HEK293 (cell line): ENCODE measurements around the gene MAN2A2.

Source experiments
- GLI4 ChIP-seq: fragments of 450-650 bp; formaldehyde crosslinking; IDR thresholded peaks from 2 replicates; pipeline ENCODE4 v1.5.1; 2016; ENCODE audit warnings: missing biosample characterization, missing genetic modification characterization
- HOXC10 ChIP-seq: sonication (generic); formaldehyde crosslinking; IDR thresholded peaks from 2 replicates; pipeline ENCODE4 v1.8.1; 2023; ENCODE audit warnings: mild to moderate bottlenecking, missing genetic modification reagents
- KLF1 ChIP-seq: fragments of 450-650 bp; formaldehyde crosslinking; IDR thresholded peaks from 2 replicates; pipeline ENCODE4 v1.5.1; 2016; ENCODE audit warnings: missing biosample characterization, missing genetic modification characterization
- MZF1 ChIP-seq: fragments of 450-650 bp; formaldehyde crosslinking; IDR thresholded peaks from 2 replicates; pipeline ENCODE4 v1.5.1; 2017; ENCODE audit warnings: missing biosample characterization, missing genetic modification characterization, borderline replicate concordance
- OVOL3 ChIP-seq: fragments of 450-650 bp; formaldehyde crosslinking; IDR thresholded peaks from 2 replicates; pipeline ENCODE4 v1.5.1; 2016; ENCODE audit warnings: missing biosample characterization, missing genetic modification characterization
- ZFP3 ChIP-seq: fragments of 450-650 bp; formaldehyde crosslinking; IDR thresholded peaks from 2 replicates; pipeline ENCODE4 v1.5.1; 2016; ENCODE audit warnings: low read depth, missing biosample characterization, missing genetic modification characterization
- ZFP41 ChIP-seq: fragments of 450-650 bp; formaldehyde crosslinking; IDR thresholded peaks from 2 replicates; pipeline ENCODE4 v1.5.1; 2016; ENCODE audit warnings: missing biosample characterization, missing genetic modification characterization, borderline replicate concordance
- ZFP69B ChIP-seq: fragments of 450-650 bp; formaldehyde crosslinking; IDR thresholded peaks from 2 replicates; pipeline ENCODE4 v1.5.1; 2016; ENCODE audit warnings: missing biosample characterization, missing genetic modification characterization
- ZNF2 ChIP-seq: fragments of 450-650 bp; formaldehyde crosslinking; IDR thresholded peaks from 2 replicates; pipeline ENCODE4 v1.5.1; 2016; ENCODE audit warnings: missing biosample characterization, missing genetic modification characterization
- ZNF23 ChIP-seq: fragments of 450-650 bp; formaldehyde crosslinking; IDR thresholded peaks from 2 replicates; pipeline ENCODE4 v1.5.1; 2016; ENCODE audit warnings: missing biosample characterization, missing genetic modification characterization, borderline replicate concordance
- ZNF292 ChIP-seq: fragments of 450-650 bp; formaldehyde crosslinking; IDR thresholded peaks from 2 replicates; pipeline ENCODE4 v1.5.1; 2016; ENCODE audit warnings: low read depth, missing biosample characterization, missing genetic modification characterization, borderline replicate concordance
- ZNF335 ChIP-seq: fragments of 450-650 bp; formaldehyde crosslinking; conservative IDR thresholded peaks from 2 replicates; pipeline ENCODE4 v1.5.1; 2016; ENCODE audit warnings: missing biosample characterization, missing genetic modification characterization
- ZNF341 ChIP-seq: fragments of 450-650 bp; formaldehyde crosslinking; IDR thresholded peaks from 2 replicates; pipeline ENCODE4; 2016; ENCODE audit warnings: low read depth, missing biosample characterization, missing genetic modification characterization
- ZNF394 ChIP-seq: fragments of 450-650 bp; formaldehyde crosslinking; IDR thresholded peaks from 2 replicates; pipeline ENCODE4 v1.5.1; 2016; ENCODE audit warnings: missing biosample characterization, missing genetic modification characterization, mild to moderate bottlenecking, moderate library complexity, borderline replicate concordance
- ZNF529 ChIP-seq: fragments of 450-650 bp; formaldehyde crosslinking; IDR thresholded peaks from 2 replicates; pipeline ENCODE4 v1.5.1; 2017; ENCODE audit warnings: missing genetic modification characterization, missing biosample characterization; ENCODE audit not compliant: insufficient replicate concordance
- ZNF621 ChIP-seq: fragments of 450-650 bp; formaldehyde crosslinking; IDR thresholded peaks from 2 replicates; pipeline ENCODE4 v1.5.1; 2017; ENCODE audit warnings: missing biosample characterization, missing genetic modification characterization
- ZNF670 ChIP-seq: fragments of 450-650 bp; formaldehyde crosslinking; IDR thresholded peaks from 2 replicates; pipeline ENCODE4 v1.5.1; 2016; ENCODE audit warnings: missing biosample characterization, missing genetic modification characterization, low read depth
- ZNF677 ChIP-seq: fragments of 450-650 bp; IDR thresholded peaks from 2 replicates; pipeline ENCODE4 v1.5.0; 2018; ENCODE audit warnings: missing biosample characterization, mild to moderate bottlenecking, missing genetic modification characterization, moderate library complexity
- TF ChIP-seq, protein P1 (sequence below): fragments of 450-650 bp; formaldehyde crosslinking; IDR thresholded peaks from 2 replicates; pipeline ENCODE4 v1.5.1; 2016; ENCODE audit warnings: missing biosample characterization, missing genetic modification characterization
- TF ChIP-seq, protein P2 (sequence below): fragments of 450-650 bp; formaldehyde crosslinking; IDR thresholded peaks from 2 replicates; pipeline ENCODE4 v1.5.1; 2016; ENCODE audit warnings: missing biosample characterization, missing genetic modification characterization
- TF ChIP-seq, protein P3 (sequence below): fragments of 450-650 bp; formaldehyde crosslinking; IDR thresholded peaks from 2 replicates; pipeline ENCODE4; 2016; ENCODE audit warnings: missing biosample characterization, missing genetic modification characterization
- TF ChIP-seq, protein P4 (sequence below): fragments of 450-650 bp; IDR thresholded peaks from 2 replicates; pipeline ENCODE4 v1.5.1; 2018; ENCODE audit warnings: missing biosample characterization, missing genetic modification characterization
- TF ChIP-seq, protein P5 (sequence below): fragments of 450-650 bp; formaldehyde crosslinking; optimal IDR thresholded peaks from 2 replicates; pipeline ENCODE3; 2016; ENCODE audit warnings: missing biosample characterization, mild to moderate bottlenecking, missing genetic modification characterization
- TF ChIP-seq, protein P6 (sequence below): fragments of 450-650 bp; formaldehyde crosslinking; IDR thresholded peaks from 2 replicates; pipeline ENCODE4 v1.5.1; 2016; ENCODE audit warnings: missing biosample characterization, missing genetic modification characterization
- TF ChIP-seq, protein P7 (sequence below): fragments of 450-650 bp; formaldehyde crosslinking; IDR thresholded peaks from 2 replicates; pipeline ENCODE4 v1.5.1; 2017; ENCODE audit warnings: missing biosample characterization, mild to moderate bottlenecking, missing genetic modification characterization, moderate library complexity

MAN2A2 gene

DNA sequence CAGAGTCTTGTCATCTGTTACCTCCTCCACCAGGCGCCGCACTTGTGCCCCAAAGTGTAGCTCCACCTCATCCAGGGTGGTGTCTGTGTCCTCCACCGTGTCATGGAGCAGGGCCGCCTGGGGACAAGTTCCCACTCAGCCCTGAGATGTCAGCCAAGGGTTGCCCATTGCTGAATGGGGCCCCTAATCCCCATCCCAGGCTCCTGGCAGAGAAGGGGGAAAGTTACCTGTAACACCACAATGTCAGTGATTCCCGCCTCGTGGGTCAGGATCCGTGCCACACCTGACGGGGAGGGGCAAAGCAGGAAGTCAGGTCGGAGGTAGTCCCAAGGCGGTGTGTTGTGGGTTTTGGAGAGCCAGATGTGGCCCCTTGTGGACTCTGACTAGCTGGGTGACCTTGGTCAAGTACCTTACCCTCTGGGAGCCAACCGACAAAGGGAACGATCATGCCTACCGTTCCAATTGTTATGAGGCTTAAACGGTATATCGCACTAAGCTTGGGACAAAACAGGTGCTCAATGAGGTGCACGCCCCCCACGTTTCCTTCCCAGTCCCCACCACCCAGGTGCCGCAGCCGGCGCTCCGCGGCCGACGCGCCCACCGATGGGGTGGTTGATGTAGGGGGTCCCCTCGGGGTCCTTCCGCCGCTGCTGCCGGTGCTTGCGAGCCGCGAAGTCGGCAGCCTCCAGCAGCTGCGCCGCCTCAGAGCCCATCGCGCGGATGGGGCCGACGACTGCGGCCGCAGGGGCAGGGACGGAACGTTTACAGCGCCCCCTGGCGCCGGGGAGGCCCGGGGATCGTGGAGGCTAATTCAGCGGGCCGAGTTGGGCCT, 28.9 kb downstream of the MAN2A2 start, which contains the start of gene HDDC3 (continued):
- peak; percentile 68; the same call in 1 of the 2 replicates for TF ChIP-seq ZFP69B (tag by site-specific recombination)
- TF ChIP-seq ZNF677, result 0 out of 2 replicates have a peak, but pooled peaks have one; percentile 3
- no peak for TF ChIP-seq OVOL3 (tag by site-specific recombination)
- TF ChIP-seq, protein P1, sequence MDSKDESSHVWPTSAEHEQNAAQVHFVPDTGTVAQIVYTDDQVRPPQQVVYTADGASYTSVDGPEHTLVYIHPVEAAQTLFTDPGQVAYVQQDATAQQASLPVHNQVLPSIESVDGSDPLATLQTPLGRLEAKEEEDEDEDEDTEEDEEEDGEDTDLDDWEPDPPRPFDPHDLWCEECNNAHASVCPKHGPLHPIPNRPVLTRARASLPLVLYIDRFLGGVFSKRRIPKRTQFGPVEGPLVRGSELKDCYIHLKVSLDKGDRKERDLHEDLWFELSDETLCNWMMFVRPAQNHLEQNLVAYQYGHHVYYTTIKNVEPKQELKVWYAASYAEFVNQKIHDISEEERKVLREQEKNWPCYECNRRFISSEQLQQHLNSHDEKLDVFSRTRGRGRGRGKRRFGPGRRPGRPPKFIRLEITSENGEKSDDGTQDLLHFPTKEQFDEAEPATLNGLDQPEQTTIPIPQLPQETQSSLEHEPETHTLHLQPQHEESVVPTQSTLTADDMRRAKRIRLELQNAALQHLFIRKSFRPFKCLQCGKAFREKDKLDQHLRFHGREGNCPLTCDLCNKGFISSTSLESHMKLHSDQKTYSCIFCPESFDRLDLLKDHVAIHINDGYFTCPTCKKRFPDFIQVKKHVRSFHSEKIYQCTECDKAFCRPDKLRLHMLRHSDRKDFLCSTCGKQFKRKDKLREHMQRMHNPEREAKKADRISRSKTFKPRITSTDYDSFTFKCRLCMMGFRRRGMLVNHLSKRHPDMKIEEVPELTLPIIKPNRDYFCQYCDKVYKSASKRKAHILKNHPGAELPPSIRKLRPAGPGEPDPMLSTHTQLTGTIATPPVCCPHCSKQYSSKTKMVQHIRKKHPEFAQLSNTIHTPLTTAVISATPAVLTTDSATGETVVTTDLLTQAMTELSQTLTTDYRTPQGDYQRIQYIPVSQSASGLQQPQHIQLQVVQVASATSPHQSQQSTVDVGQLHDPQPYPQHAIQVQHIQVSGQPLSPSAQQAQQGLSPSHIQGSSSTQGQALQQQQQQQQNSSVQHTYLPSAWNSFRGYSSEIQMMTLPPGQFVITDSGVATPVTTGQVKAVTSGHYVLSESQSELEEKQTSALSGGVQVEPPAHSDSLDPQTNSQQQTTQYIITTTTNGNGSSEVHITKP, result peak; percentile 90
- TF ChIP-seq, protein P2, sequence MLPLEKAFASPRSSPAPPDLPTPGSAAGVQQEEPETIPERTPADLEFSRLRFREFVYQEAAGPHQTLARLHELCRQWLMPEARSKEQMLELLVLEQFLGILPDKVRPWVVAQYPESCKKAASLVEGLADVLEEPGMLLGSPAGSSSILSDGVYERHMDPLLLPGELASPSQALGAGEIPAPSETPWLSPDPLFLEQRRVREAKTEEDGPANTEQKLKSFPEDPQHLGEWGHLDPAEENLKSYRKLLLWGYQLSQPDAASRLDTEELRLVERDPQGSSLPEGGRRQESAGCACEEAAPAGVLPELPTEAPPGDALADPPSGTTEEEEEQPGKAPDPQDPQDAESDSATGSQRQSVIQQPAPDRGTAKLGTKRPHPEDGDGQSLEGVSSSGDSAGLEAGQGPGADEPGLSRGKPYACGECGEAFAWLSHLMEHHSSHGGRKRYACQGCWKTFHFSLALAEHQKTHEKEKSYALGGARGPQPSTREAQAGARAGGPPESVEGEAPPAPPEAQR (tag by site-specific recombination), result no peak
- no peak for TF ChIP-seq HOXC10 (CRISPR knock-in tag)
- TF ChIP-seq ZNF670 (tag by site-specific recombination), result no peak
- TF ChIP-seq, protein P3, sequence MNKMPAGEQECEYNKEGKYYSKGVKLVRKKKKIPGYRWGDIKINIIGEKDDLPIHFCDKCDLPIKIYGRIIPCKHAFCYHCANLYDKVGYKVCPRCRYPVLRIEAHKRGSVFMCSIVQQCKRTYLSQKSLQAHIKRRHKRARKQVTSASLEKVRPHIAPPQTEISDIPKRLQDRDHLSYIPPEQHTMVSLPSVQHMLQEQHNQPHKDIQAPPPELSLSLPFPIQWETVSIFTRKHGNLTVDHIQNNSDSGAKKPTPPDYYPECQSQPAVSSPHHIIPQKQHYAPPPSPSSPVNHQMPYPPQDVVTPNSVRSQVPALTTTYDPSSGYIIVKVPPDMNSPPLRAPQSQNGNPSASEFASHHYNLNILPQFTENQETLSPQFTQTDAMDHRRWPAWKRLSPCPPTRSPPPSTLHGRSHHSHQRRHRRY (tag by site-specific recombination), result no peak
- TF ChIP-seq, protein P4, sequence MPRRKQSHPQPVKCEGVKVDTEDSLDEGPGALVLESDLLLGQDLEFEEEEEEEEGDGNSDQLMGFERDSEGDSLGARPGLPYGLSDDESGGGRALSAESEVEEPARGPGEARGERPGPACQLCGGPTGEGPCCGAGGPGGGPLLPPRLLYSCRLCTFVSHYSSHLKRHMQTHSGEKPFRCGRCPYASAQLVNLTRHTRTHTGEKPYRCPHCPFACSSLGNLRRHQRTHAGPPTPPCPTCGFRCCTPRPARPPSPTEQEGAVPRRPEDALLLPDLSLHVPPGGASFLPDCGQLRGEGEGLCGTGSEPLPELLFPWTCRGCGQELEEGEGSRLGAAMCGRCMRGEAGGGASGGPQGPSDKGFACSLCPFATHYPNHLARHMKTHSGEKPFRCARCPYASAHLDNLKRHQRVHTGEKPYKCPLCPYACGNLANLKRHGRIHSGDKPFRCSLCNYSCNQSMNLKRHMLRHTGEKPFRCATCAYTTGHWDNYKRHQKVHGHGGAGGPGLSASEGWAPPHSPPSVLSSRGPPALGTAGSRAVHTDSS (tag by site-specific recombination), result no peak
- peak; percentile 81 for TF ChIP-seq ZNF2 (tag by site-specific recombination)
- peak; percentile 97 for TF ChIP-seq ZNF335
- TF ChIP-seq, protein P5, sequence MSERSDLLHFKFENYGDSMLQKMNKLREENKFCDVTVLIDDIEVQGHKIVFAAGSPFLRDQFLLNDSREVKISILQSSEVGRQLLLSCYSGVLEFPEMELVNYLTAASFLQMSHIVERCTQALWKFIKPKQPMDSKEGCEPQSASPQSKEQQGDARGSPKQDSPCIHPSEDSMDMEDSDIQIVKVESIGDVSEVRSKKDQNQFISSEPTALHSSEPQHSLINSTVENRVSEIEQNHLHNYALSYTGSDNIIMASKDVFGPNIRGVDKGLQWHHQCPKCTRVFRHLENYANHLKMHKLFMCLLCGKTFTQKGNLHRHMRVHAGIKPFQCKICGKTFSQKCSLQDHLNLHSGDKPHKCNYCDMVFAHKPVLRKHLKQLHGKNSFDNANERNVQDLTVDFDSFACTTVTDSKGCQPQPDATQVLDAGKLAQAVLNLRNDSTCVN (tag by site-specific recombination), result peak; percentile 61
- TF ChIP-seq ZNF394 (tag by site-specific recombination), result peak; percentile 59; the same call in 1 of the 2 replicates
- no peak for TF ChIP-seq ZNF621 (tag by site-specific recombination)
- peak; percentile 32; the same call in 1 of the 2 replicates for TF ChIP-seq GLI4
- no peak for TF ChIP-seq ZNF23
- 0 out of 2 replicates have a peak, but pooled peaks have one; percentile 10 for TF ChIP-seq ZNF341 (tag by site-specific recombination)
- TF ChIP-seq ZFP3 (tag by site-specific recombination), result no peak
- TF ChIP-seq KLF1 (tag by site-specific recombination), result peak; percentile 28; the same call in 1 of the 2 replicates
- TF ChIP-seq ZFP41 (tag by site-specific recombination), result no peak
- no peak for TF ChIP-seq ZNF292
- no peak for TF ChIP-seq MZF1 (tag by site-specific recombination)
- TF ChIP-seq, protein P6, sequence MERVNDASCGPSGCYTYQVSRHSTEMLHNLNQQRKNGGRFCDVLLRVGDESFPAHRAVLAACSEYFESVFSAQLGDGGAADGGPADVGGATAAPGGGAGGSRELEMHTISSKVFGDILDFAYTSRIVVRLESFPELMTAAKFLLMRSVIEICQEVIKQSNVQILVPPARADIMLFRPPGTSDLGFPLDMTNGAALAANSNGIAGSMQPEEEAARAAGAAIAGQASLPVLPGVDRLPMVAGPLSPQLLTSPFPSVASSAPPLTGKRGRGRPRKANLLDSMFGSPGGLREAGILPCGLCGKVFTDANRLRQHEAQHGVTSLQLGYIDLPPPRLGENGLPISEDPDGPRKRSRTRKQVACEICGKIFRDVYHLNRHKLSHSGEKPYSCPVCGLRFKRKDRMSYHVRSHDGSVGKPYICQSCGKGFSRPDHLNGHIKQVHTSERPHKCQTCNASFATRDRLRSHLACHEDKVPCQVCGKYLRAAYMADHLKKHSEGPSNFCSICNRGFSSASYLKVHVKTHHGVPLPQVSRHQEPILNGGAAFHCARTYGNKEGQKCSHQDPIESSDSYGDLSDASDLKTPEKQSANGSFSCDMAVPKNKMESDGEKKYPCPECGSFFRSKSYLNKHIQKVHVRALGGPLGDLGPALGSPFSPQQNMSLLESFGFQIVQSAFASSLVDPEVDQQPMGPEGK (tag by site-specific recombination), result peak; percentile 74
- no peak for TF ChIP-seq ZNF529 (tag by site-specific recombination)
- TF ChIP-seq, protein P7, sequence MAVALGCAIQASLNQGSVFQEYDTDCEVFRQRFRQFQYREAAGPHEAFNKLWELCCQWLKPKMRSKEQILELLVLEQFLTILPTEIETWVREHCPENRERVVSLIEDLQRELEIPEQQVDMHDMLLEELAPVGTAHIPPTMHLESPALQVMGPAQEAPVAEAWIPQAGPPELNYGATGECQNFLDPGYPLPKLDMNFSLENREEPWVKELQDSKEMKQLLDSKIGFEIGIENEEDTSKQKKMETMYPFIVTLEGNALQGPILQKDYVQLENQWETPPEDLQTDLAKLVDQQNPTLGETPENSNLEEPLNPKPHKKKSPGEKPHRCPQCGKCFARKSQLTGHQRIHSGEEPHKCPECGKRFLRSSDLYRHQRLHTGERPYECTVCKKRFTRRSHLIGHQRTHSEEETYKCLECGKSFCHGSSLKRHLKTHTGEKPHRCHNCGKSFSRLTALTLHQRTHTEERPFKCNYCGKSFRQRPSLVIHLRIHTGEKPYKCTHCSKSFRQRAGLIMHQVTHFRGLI, result peak; percentile 52; the same call in 1 of the 2 replicates
